ENCODE measurements around the gene ZCCHC7.
"Not testable (repeated sequence)": the region's sequence is repeated elsewhere in the genome, so short reads cannot be mapped to it uniquely, and the experiment has no call there.

The ZCCHC7 gene

GRCh38 chr9:37119907-37120842, at the start of gene ZCCHC7:
ZCCHC7 (plus strand) TSS chr9:37120574.
- DNase-seq = peak; percentile 89 to 97 (median 94)

DNA sequence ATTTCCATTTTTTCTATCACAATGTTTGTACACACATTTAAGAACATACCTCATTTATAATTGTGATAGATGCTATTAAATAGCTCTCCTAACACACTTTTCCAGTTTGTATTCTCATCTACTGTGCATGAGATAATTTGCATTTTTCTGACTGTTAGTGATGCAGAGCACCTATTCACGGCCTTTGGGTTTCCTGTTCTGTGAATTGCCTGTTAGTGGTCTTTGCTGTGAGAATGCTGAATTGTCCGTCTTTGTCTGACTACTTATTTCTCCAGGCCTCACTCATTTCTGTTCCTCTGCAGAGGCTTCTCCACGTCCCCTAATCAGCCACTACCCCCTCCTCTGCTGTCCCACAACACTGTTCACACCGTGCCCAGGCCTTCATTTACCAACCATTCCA, 45.6 kb upstream of the ZCCHC7 start:
- not testable (repeated sequence) for DNase-seq

DNA sequence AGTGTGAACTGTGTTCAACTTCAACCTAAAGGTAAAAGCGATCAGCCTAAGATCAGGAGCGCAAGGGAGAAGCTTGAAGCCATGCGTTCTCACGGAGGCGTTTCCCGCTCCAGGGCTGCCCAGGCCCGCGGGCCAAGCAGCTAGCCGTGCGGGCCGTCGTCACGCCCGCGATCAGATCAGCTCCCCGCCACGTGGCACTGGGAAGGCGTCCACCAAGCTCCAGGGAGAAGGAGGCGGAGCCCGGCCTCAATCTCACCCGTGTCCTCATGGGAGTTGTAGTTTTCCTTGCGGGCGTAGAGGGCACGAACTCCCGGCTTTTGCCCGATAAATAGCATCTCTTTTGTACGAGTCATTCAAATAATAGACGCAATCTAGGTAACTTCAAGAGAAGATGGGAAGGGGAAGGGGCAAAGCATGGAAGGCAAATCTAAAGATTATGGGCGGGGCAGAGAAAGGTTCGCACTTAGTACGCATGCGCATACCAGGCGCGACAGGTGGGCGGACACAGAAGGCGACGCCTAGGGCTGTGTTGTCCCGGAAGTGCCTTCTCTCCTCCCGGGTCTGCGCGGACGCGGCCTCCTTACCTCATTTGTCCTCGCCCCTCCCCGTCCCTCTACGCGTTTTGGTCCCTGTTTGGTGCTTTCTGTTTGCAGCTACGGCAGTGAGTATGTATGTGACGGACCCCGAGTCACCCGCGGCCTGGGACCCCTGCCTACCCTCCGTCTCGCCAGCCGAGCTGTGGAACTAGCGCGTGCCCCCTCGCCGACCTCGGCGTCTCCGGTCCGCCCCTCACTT, 40.8 kb upstream of the ZCCHC7 start:
- DNase-seq = peak; percentile 73 to 81 (median 80)

GRCh38 chr9:37080165-37080628, 40.2 kb upstream of the ZCCHC7 start:
- peak in 1 of 4 experiments; percentile 23 for DNase-seq

DNA sequence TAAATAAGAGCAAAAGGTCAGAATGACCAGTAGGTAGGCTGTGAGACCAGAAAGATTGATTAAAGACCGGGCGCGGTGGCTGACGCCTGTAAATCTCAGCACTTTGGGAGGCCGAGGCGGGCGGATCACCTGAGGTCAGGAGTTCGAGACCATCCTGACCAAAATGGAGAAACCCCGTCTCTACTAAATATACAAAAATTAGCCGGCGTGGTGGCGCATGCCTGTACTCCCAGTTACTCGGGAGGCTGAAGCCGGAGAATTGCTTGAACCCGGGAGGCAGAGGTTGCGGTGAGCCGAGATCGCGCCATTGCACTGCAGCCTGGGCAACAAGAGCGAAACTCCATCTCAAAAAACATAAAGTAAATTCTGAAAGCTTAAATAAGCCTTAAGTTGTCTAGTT, 38.9 kb upstream of the ZCCHC7 start:
- DNase-seq = not testable (repeated sequence)

DNA sequence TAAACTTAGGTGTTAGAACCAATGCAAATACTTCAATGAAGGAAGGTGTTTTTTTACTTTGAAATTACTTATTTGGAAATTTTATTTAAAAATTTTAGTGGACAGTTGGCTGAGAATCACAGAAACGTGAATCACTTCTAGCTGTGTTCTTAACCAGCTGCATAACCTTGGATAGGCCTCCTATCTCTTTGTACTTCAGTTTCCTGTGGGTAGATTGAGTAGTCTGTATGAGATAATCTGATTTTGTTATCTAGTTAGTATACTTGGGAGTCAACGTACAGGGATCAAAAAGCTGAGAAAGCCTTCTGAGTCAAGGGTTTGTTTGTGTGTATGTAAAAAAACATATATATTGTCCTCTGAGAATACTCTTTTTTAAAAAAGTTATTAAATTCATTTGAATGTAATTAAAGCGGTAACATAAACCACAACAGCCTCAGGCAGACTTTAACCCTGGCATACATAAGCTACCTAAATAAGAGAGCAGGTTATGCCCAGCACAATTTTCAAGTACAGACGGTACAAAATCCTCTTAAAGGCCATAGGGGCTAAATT, 38.1 kb upstream of the ZCCHC7 start:
- DNase-seq = no peak

DNA sequence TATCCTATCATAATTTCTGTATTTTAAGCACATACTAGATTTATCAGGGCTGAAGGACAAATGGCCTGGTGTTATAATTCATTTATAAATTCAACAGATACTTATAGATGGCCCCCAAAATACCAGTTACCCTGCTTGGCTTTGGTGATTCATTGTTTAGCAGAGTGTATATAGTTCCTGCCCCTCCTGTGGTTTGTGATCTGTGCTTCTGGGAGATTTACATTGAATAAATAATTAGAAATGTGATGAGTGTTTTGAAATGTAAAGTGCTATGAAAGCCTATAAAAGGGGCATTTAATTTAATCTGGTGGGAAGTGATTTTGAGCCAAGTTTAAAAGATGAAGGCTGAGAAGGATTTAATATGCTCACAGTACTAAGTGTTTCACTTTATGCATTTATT, 36.7 kb upstream of the ZCCHC7 start:
- no peak for DNase-seq

DNA sequence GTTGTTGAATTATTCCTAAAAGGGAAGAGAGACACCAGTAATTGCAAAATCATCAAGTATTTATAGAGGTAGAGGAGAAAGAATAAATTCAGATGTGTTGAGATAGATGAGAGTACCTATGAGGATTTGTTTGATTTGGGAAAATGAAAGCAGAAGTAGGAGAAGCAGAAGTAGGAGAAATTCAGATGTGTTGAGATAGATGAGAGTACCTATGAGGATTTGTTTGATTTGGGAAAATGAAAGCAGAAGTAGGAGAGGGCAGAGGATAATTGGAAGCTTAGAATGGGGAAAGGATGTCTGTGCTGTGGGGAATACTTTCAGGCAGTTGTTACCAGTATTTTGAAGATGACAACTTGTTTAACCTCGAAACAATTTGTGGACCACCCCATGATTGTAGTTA, 35.1 kb upstream of the ZCCHC7 start:
- no peak for DNase-seq

DNA sequence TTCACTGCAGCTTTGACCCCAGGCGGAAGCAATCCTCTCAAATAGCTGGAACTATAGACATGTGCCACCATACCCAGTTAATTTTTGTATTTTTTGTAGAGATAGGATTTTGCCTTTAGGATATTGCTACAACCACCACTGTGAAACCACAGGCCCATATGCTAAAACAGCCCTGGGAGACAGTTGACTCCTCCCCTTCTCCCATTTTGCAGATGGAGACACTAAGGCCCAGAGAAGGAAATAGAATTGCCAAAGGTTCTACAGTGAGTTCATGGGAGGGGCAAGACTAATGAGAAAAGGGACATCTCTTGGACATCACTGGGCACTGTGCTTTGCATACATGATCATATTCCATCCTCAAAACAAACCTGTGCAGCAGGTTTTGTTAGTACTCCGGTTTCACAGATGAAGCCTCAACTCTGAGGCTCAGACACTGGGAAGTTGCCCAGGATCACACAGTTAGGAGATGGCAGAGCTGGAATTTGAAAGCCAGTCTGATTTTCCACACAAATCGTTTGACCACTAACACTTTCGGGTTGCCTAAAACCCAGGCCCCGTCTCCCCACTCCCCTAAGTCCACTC, 27.6 kb upstream of the ZCCHC7 start:
- not testable (repeated sequence) for DNase-seq

DNA sequence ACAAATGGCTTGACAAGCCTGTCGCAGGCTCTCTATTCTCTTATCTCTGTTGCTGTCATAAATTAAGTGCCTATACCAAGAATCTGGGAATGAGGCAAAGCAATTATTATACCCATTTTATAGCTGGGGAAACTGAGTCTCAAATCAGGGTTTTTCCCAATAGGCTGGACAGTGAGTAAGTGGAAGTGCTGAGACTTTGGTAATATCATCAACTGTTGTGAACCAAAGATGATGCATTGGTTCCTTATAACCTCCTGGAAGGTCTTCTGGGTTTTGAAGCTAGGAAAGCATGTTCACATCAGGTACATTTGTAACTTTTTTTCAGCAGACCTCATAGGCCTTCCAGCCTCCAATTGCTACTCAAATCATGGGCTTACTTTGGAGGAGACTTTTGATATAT, 25.6 kb upstream of the ZCCHC7 start:
- DNase-seq = no peak

DNA sequence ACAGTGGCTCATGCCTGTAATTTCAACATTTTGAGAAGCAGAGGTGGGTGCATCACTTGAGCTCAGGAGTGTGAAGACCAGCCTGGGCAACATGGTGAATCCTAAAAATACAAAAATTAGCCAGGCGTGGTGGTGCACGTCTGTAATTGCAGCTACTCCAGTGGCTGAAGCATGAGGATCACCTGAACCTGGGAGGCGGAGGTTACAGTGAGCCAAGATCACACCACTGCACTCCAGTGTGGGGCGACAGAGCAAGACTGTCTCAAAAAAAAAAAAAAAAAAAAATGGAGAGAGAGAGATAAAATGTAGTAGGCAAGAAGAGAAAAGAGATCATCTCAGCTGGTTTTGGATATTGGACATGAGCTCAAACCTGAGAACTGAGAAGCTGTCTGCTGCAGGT, 23.7 kb upstream of the ZCCHC7 start:
- DNase-seq = no peak

- DNase-seq = no peak
These were observed 23.1 kb upstream of the ZCCHC7 start for GRCh38 chr9:37097294-37097693.

- DNase-seq = no peak
These were observed 20.0 kb upstream of the ZCCHC7 start for GRCh38 chr9:37100327-37100726.

DNA sequence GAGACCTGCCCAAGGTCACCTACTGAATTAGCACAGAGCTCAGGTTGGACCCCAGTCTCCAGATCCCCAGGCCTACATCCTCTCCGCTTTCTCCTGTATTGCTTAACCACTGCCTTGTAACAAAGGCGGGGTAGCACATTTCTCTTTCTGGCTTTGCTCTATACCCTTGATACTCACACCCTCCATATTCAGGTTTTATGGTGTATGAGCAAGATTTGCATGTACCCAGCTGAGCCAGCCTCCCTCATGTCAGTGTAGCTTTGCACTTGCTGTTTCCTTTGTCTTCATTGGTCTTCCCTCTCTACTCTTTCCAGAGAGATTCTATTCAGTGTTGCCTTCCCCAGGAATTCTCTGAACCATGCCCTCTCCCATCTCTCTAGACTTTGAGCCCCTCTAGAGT, 19.6 kb upstream of the ZCCHC7 start:
- DNase-seq = no peak

GRCh38 chr9:37102486-37102885, 17.9 kb upstream of the ZCCHC7 start:
- DNase-seq = no peak

DNA sequence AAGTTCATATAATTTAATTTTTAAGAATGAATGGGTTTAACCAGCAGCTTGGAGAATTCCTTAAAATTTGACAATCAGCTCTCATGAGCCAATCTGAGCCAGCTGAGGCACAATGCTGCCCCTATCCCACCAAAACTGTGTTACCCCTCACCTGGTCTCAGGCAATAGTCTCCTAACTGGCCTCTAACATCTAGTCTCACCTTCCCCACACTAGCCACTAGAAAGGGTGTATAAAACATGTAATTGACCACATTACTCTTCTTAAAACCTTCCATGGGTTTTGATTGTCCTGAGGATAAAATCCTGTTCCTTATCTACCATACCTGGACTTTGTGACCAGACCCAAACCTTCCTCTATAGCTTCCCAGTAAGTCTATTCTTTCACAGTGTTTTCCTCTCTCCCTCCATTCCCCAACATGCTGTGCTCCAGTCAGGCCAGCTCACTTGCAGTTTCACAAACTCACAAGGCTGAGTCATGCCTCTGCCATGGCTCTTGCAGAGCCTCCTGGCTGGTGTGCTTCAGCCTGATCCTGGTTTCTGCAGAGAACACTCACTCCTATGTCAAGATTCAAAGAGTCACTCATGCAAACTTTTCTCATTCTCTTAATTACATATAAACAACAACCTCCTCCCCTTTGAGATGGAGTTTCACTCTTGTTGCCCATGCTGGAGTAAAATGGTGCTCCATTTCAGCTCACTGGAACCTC, 16.0 kb upstream of the ZCCHC7 start:
- DNase-seq = no peak

- no peak for DNase-seq
These were observed 15.1 kb upstream of the ZCCHC7 start for GRCh38 chr9:37105234-37105633.

DNA sequence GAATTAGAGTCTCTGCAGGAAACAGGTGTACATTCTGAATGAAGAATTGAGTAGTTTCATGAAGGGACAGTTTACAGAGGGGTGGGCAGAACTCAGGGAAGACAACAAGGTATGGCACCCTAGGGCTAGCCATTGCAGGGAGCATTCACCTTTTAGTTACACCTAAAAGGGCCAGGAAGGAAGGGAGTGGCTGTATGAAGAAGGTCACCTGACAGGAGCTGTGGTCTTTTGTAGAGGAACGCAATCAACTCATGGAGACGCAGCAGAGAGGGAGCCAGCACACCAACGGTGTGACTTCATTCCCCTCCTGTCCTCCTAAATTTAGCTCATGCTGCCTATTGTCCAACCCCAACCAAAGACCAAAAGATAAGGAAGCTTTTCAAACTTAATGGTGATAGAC, 12.7 kb upstream of the ZCCHC7 start:
- no peak for DNase-seq

- not testable (repeated sequence) for DNase-seq
These were observed 5.9 kb upstream of the ZCCHC7 start for GRCh38 chr9:37114442-37114841.

GRCh38 chr9:37117956-37118355, 2.4 kb upstream of the ZCCHC7 start:
- DNase-seq = no peak

DNA sequence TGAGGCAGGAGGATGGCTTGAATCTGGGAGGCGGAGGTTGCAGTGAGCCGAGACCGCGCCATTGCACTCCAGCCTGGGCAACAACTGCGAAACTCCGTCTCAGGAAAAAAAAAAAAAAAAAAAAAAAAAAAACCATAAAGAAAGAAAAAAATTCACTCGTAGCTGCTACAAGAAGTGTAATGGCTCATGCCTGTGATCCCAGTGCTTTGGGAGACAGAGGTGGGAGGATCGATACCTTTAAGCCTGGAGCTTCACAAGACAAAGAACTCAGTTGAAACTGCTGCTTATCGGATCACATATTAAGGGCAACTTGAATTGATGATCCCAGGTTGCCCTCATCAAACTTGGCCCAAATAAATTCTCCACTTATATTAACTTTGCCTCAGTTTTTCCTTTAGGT, 1.0 kb upstream of the ZCCHC7 start:
- DNase-seq = no peak

DNA sequence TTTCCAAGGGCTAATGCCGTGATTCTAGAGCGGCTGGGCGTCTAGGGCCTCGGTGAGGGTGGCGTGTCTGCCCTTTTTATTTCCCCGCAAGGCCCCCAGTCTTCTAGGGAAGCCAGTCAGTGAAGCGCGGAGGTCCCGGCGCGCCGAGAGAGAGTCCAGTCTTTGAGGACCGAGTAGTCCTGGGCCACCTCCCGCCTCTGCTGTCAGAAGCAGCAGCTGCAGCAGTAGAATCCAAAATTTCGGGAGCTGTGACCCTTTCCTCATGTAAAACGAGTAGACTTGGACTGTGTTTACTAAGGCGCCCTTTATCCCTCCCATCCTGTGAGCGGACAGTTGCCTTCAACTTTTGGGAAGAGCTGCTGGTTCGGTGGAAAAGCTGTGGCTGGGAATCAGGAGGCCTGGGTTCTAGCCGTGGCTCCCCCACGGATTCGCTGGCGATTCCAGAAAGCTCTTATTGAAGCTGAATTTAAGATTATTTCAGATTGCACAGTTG, 515 bp downstream of the ZCCHC7 start:
- DNase-seq = peak in 1 of 4 experiments; percentile 28

All from activated CD4-positive, CD25-positive, alpha-beta regulatory T cell (primary cell).